HUES6 (cell line): ENCODE results near the gene RASA1.

Experiments
- H3K27ac ChIP-seq: 2 replicates; pipeline ENCODE4 v1.7.0; 2013; ENCODE audit warnings: low read depth, mild to moderate bottlenecking, low read length, inconsistent platforms
- H3K27me3 ChIP-seq: 2 replicates; pipeline ENCODE4 v1.6.1; 2013; ENCODE audit warnings: low read length; ENCODE audit not compliant: control insufficient read depth, insufficient read depth
- H3K36me3 ChIP-seq: 2 replicates; pipeline ENCODE4 v1.6.1; 2013; ENCODE audit warnings: low read length; ENCODE audit not compliant: control insufficient read depth, insufficient read depth
- H3K4me1 ChIP-seq: 2 replicates; pipeline ENCODE4 v1.6.1; 2013; ENCODE audit warnings: low read length; ENCODE audit not compliant: control insufficient read depth, insufficient read depth
- H3K4me3 ChIP-seq: 2 replicates; pipeline ENCODE4 v1.5.1; 2013; ENCODE audit warnings: low read depth, low read length
- H3K9ac ChIP-seq: one replicate; pipeline ENCODE4 v1.6.1; 2013; ENCODE audit warnings: mild to moderate bottlenecking, low read length
- H3K9me3 ChIP-seq: 2 replicates; pipeline ENCODE4 v1.6.1; 2013; ENCODE audit warnings: low read depth, low read length; ENCODE audit not compliant: control insufficient read depth, insufficient read depth

RASA1 gene

DNA sequence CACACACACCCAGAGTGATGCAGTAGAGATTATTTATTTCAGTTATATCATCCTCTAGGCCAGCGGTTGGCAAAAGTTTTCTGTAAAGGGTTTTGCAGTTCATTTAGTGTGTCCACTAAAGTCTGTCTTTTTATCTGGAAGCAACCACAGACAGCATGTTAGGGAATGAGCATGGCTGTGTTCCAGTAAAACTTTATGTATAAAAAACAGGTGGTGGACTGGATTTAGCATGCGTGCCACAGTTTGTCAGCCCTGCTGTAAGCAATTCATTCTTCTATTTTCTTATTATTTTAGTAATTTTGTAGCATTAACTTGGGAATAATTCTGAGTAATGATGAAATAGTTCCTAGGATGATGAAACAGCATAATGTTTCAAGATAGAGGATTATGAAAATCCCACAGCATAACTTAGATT, 93.4 kb downstream of the RASA1 start:
- no peak overlapping the region for H3K27ac ChIP-seq
- H3K27me3 ChIP-seq: no peaks in the 10 kb centered on the region
- H3K4me3 ChIP-seq: no peak overlapping the region
- H3K4me1 ChIP-seq: peaks cover 11% of the 10 kb centered on the region; the same call in 1 of the 2 replicates
- H3K36me3 ChIP-seq: peaks cover 6% of the 10 kb centered on the region
- no peaks in the 10 kb centered on the region for H3K9me3 ChIP-seq
- H3K9ac ChIP-seq: no peak overlapping the region

DNA sequence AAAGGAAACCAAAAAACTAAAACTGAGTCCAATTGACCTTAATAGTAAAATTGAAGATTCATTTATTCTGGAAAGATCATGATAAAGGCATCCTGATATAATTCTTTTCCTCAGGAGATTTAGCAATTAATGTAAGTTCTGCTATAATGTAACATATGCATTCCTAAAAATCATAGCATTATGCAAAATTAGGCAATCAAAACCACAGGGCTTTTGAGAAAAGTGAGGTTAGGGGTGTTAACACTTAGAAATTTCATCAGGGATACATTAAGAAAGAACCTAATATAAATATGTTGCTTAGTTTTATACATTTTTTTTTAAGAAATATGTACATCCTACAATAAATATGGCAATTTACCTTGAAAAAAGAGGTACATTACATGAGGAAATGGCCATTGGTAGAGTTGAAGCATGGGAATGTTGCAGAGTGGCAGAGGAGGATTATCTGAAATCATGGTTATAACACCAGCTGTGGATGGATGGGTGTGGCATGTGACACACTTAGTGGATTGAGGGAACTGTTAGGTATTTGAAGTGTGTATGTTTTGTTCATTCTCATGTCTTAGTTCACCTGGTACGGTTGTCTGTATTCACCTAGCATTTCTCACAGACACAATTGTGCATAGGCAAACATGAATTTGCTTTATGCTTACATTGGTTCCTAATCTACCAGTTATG, 94.0 kb downstream of the RASA1 start:
- Histone ChIP-seq H3K9ac (no peak overlapping the region), H3K4me1 (peaks cover 11% of the 10 kb centered on the region; the same call in 1 of the 2 replicates), H3K4me3 (no peak overlapping the region), H3K9me3 (no peaks in the 10 kb centered on the region), H3K27me3 (no peaks in the 10 kb centered on the region), H3K36me3 (peaks cover 9% of the 10 kb centered on the region), H3K27ac (no peak overlapping the region)

DNA sequence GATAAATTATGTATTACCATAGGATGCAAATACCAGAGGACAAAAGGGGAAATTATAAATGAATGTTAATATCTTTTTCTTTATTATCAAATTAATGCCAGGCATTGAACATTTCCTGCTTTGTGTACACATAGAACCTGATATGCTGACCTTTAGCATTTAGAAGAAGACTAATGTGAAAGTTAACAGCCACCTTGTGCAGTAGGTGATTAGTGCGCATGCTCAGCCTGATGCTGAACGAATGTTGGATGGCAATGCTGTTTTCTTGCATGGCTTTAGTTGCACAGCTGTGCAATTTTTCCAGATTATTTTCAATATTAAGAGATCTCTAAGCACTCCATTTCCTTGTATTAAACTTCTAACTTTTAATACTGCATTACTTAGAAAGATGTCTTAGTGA, 99.6 kb downstream of the RASA1 start:
- H3K4me1 ChIP-seq: peaks cover 11% of the 10 kb centered on the region; the same call in 1 of the 2 replicates
- H3K27ac ChIP-seq: no peak overlapping the region
- H3K9me3 ChIP-seq: no peaks in the 10 kb centered on the region
- peaks cover 25% of the 10 kb centered on the region for H3K36me3 ChIP-seq
- no peak overlapping the region for H3K4me3 ChIP-seq
- no peak overlapping the region for H3K9ac ChIP-seq
- H3K27me3 ChIP-seq: no peaks in the 10 kb centered on the region

DNA sequence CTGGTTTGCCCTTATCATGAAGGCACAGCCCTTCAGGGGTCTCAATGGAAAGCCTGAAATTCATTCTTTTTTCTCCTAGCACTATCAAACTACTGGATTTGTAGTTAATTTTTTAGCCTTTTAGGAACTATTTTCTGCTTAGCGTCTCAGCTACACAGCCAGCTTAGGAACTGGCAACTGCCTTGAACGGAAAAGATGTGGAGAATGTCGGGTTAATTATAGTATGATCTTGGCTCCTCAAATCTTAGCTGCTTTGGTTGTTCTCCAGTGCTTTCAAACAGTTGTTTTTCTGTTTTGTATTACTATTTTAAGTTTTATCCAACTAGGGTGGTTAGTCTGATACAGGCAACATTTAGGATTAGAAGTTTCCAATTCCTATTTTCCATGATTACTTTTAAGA, 100.9 kb downstream of the RASA1 start:
- no peak overlapping the region for H3K27ac ChIP-seq
- peaks cover 38% of the 10 kb centered on the region for H3K36me3 ChIP-seq
- no peaks in the 10 kb centered on the region for H3K27me3 ChIP-seq
- no peak overlapping the region for H3K4me3 ChIP-seq
- no peak overlapping the region for H3K9ac ChIP-seq
- no peaks in the 10 kb centered on the region for H3K9me3 ChIP-seq
- H3K4me1 ChIP-seq: peaks cover 11% of the 10 kb centered on the region; the same call in 1 of the 2 replicates

DNA sequence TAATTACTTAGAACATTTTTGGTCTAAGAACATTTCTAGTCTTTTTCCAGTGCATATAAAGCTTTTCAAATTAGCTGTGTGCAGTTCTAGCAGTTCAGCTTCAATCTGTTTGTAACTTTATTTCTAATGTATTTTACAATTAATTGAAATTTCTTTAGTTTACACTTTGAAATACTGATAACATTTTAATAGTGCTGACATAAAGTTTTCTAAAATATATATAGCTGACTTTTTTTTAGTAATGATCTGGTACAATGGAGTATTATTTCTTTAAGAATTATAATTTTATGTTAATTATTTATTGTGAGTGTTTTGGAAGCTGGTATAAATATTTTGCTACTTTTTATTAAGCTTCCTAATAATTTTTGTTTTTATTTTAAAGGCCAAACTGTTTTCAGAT, 101.7 kb downstream of the RASA1 start:
- Histone ChIP-seq H3K36me3 (peaks cover 38% of the 10 kb centered on the region), H3K9me3 (no peaks in the 10 kb centered on the region), H3K9ac (no peak overlapping the region), H3K4me3 (no peak overlapping the region), H3K27me3 (no peaks in the 10 kb centered on the region), H3K4me1 (peaks cover 4% of the 10 kb centered on the region; the same call in 1 of the 2 replicates), H3K27ac (no peak overlapping the region)

DNA sequence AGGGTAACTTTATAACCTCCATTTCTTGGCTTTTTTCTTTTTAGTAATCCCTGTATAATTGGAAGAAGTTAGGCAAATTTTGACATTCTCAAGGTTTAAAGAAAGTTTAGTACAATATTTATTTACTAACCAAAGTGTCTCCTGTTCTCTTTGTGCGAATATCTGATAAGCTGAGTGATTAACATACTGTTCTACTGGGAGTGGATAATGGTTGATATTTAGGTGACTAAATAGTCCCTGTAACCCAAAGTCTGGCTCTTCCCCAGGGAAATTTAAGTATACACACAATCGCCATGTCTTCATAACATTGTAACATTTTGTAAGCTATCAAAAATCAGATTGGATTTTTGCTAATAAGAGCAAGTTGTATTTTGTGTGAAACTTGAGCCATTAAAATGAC, 105.0 kb downstream of the RASA1 start:
- no peaks in the 10 kb centered on the region for H3K9me3 ChIP-seq
- H3K27me3 ChIP-seq: no peaks in the 10 kb centered on the region
- peaks cover 57% of the 10 kb centered on the region for H3K36me3 ChIP-seq
- no peaks in the 10 kb centered on the region for H3K4me1 ChIP-seq
- H3K27ac ChIP-seq: no peak overlapping the region
- no peak overlapping the region for H3K9ac ChIP-seq
- no peak overlapping the region for H3K4me3 ChIP-seq

DNA sequence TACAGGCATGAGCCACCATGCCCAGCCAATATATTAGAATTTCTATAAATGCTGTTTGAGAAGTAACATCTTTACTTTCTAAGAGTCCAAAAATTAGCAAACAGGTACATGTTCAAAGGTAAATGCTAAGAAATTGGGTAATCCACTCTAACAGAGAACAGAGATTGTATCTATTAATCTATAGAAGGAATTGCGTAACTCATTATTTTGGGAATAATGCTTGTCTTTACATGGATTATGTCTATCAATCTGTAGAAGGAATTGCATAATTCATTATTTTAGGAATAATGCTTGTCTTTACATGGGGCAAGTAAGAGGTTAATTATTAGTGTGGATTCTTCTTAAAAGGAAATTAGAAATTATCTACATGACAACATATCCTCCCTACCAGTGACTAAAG, 114.5 kb downstream of the RASA1 start:
- Histone ChIP-seq H3K36me3 (peaks cover 87% of the 10 kb centered on the region), H3K27me3 (no peaks in the 10 kb centered on the region), H3K9me3 (no peaks in the 10 kb centered on the region), H3K9ac (no peak overlapping the region), H3K4me3 (no peak overlapping the region), H3K4me1 (no peaks in the 10 kb centered on the region), H3K27ac (no peak overlapping the region)

DNA sequence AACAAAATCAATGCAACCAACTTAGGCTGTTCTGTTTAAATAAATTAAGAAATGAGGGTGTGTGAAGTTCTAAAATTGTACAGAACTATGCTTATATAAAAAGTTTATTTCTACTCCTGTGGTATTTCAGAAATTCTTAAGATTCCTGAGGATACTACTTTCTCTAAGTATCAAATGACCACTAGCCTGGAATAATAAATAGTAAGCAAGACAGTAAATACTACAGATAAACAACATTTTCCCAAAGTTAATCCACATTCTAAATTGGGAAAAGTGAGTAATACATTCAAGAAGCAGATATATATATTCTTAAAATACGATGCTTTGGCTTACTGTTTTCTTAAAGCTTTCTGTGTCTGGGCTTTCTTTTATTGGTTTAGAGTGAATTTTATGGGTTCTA, 115.5 kb downstream of the RASA1 start:
- Histone ChIP-seq H3K4me3 (no peak overlapping the region), H3K27ac (no peak overlapping the region), H3K4me1 (no peaks in the 10 kb centered on the region), H3K27me3 (no peaks in the 10 kb centered on the region), H3K9ac (no peak overlapping the region), H3K36me3 (peaks cover 89% of the 10 kb centered on the region), H3K9me3 (no peaks in the 10 kb centered on the region)

DNA sequence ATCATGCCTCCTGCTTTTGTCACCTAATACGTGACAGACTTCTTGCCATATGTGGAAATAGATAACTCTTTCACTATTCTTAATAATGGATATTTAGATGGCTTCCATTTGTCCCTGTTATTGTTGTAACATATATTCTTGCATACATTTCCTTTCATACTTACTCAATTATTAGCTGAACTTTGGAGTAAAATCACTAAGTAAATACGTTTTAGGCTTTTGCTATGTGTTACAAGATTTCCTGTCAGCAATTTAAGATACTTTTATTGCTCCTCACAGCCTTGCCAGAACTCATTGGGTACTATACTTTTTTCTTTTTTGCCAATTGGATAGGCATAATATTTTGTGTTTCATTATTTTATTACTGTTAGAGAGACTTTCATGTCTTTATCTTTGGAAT, 118.1 kb downstream of the RASA1 start:
- no peak overlapping the region for H3K9ac ChIP-seq
- H3K4me3 ChIP-seq: no peak overlapping the region
- no peaks in the 10 kb centered on the region for H3K27me3 ChIP-seq
- H3K4me1 ChIP-seq: no peaks in the 10 kb centered on the region
- H3K9me3 ChIP-seq: no peaks in the 10 kb centered on the region
- H3K27ac ChIP-seq: no peak overlapping the region
- peaks cover 93% of the 10 kb centered on the region for H3K36me3 ChIP-seq

DNA sequence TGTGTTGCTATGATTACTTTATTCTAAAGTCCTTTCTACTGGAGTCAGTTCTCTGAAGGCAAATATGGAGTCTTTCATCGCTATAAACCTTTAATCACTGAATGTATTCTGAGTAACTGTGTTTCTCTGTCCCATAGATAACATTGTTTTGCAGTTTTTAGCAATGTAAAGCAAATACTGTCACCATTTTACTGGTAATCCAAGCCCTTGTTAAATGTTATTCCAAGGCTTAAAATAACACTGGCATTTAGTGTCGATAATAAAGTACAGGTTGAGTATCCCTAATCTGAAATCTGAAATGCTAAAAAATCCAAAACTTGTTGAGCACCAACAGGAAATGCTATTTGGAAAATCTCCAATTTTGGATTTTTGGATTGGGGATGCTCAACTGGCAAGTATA, 120.4 kb downstream of the RASA1 start:
- peaks cover 95% of the 10 kb centered on the region for H3K36me3 ChIP-seq
- H3K4me1 ChIP-seq: no peaks in the 10 kb centered on the region
- no peaks in the 10 kb centered on the region for H3K27me3 ChIP-seq

DNA sequence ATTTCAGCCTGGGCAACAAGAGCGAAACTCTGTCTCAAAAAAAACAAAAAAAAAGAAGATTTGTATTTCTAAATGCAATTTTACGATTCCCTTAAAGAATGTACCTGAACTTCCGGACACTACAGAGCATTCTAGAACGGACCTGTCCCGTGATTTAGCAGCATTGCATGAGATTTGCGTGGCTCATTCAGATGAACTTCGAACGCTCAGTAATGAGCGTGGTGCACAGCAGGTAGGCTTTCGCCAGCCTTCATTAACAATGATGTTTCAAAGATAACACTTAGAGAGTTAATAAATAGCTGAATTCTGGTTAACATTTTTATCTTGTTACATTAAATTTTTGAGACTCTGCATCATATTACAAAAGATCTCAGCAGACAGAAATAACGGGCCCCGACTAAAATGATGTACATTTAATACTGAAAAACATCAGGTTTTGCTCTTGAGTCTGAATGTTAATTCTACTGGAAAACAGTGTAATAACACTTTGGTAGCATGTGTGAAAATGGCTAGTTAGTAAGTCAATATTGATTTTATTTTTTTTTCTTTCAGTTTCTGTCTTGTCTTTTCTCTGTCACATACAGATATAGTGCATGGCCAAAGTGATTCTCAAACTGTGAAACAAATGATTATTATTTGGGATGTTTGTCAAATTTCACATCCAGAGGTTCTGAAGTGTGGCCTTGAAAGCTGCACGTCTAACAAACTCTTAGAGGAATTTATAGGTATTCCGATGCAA, 121.8 kb downstream of the RASA1 start:
- H3K36me3 ChIP-seq: peaks cover 97% of the 10 kb centered on the region
- no peaks in the 10 kb centered on the region for H3K4me1 ChIP-seq
- H3K9ac ChIP-seq: no peak overlapping the region
- no peak overlapping the region for H3K27ac ChIP-seq
- H3K27me3 ChIP-seq: no peaks in the 10 kb centered on the region
- H3K4me3 ChIP-seq: no peak overlapping the region
- H3K9me3 ChIP-seq: no peaks in the 10 kb centered on the region

More for the DNA sequence above, 120.4 kb downstream of the RASA1 start:
- Histone ChIP-seq H3K27ac (no peak overlapping the region), H3K4me3 (no peak overlapping the region), H3K9me3 (no peaks in the 10 kb centered on the region), H3K9ac (no peak overlapping the region)
